ENCODE measurements around the gene PIGU. TPM values are rescaled to one million over a fixed set of nuclear protein-coding genes. Genes with fewer than 3 reads are reported as not detected.
A peak's percentile ranks its signal among the peaks of the same experiment; 100 is the strongest.
"Not testable (repeated sequence)": the region's sequence is repeated elsewhere in the genome, so short reads cannot be mapped to it uniquely, and the experiment has no call there.

The PIGU gene
- total and polyA plus RNA-seq, 8 donors = 17.0 to 38.6 (median 30.3) TPM

GRCh38 chr20:34517114-34517505 is 159.8 kb downstream of the PIGU start:
- no peak for ATAC-seq
- no peak for DNase-seq
- Histone ChIP-seq H3K4me1 (peaks cover 15 to 52% of the 10 kb centered on the region in 2 donors), H3K36me3 (peaks cover 0 to 24% of the 10 kb centered on the region in 2 donors), H3K4me3 (peak overlapping the region; percentile 82 to 93), H3K9me3 (no peaks in the 10 kb centered on the region), H3K27me3 (no peaks in the 10 kb centered on the region), H3K27ac (peak overlapping the region; percentile 94 to 98)
- TF ChIP-seq CTCF (IDR thresholded peaks at IDR 0.05) = no peak
- intact Hi-C loops (cut with DNase I) = no loop called here

GRCh38 chr20:34516247-34517113 is 160.4 kb downstream of the PIGU start, which contains the start of gene DYNLRB1:
Gene DYNLRB1 (plus strand): TSS chr20:34516422. CDS start chr20:34516459, 37 bp downstream.
- Histone ChIP-seq H3K9me3 (no peaks in the 10 kb centered on the region), H3K36me3 (peaks cover 0 to 31% of the 10 kb centered on the region in 2 donors), H3K27ac (peak within 1 kb of the TSS; percentile 94 to 98), H3K4me1 (peaks cover 15 to 46% of the 10 kb centered on the region in 2 donors), H3K27me3 (no peaks in the 10 kb centered on the region), H3K4me3 (peak within 1 kb of the TSS; percentile 82 to 93)
- TF ChIP-seq CTCF (IDR thresholded peaks at IDR 0.05) = no peak
- DNase-seq (peak; percentile 94 to 98 (median 98)), ATAC-seq (peak; percentile 94)
- intact Hi-C loops (cut with DNase I) = no loop called here

- H3K36me3 ChIP-seq = peaks cover 0 to 31% of the 10 kb centered on the region in 2 donors
- peak overlapping the region; percentile 82 to 93 for H3K4me3 ChIP-seq
- TF ChIP-seq CTCF (IDR thresholded peaks at IDR 0.05) = no peak
- intact Hi-C loops (cut with DNase I) = no loop called here
- peak overlapping the region; percentile 94 to 98 for H3K27ac ChIP-seq
- DNase-seq (peak; percentile 44 to 81 (median 68)), ATAC-seq (peak; percentile 83)
- peaks cover 15 to 45% of the 10 kb centered on the region in 2 donors for H3K4me1 ChIP-seq
- H3K27me3 ChIP-seq = no peaks in the 10 kb centered on the region
- no peaks in the 10 kb centered on the region for H3K9me3 ChIP-seq
Observed at GRCh38 chr20:34515484-34516246, 161.2 kb downstream of the PIGU start.

GRCh38 chr20:34514897-34515483 is 161.9 kb downstream of the PIGU start:
- TF ChIP-seq CTCF (IDR thresholded peaks at IDR 0.05) = no peak
- Histone ChIP-seq H3K27me3 (no peaks in the 10 kb centered on the region), H3K9me3 (no peaks in the 10 kb centered on the region), H3K4me1 (peaks cover 15 to 45% of the 10 kb centered on the region in 2 donors), H3K36me3 (peaks cover 0 to 25% of the 10 kb centered on the region in 2 donors), H3K4me3 (peak overlapping the region; percentile 82 to 93), H3K27ac (peak overlapping the region; percentile 94 to 98)
- no peak for DNase-seq
- no peak for ATAC-seq
- intact Hi-C loops (cut with DNase I) = no loop called here

GRCh38 chr20:34514034-34514433 is 162.9 kb downstream of the PIGU start:
- H3K27me3 ChIP-seq; H3K27ac ChIP-seq; ATAC-seq; H3K9me3 ChIP-seq; intact Hi-C loops (cut with DNase I); DNase-seq; H3K4me3 ChIP-seq: not testable (repeated sequence)
- Histone ChIP-seq H3K4me1 (peaks cover 15 to 37% of the 10 kb centered on the region in 2 donors), H3K36me3 (peaks cover 0 to 26% of the 10 kb centered on the region in 2 donors)
